GM19395 (cell line): ENCODE measurements around the gene TMEM183A.
"Not testable (repeated sequence)": the region's sequence is repeated elsewhere in the genome, so short reads cannot be mapped to it uniquely, and the experiment has no call there.

Experiments used
- ATAC-seq: cut with Tn5 transposase; IDR thresholded peaks from one replicate; pipeline ENCODE4 v1.9.1; 2021; ENCODE audit warnings: mild to moderate bottlenecking, moderate library complexity; ENCODE audit not compliant: unreplicated experiment

The TMEM183A gene

GRCh38 chr1:203006948-203007871, at the start of gene TMEM183A:
TSS of gene TMEM183A (plus strand) at chr1:203007374. CDS start at chr1:203007466, 92 bp downstream.
- ATAC-seq, result peak; percentile 90

- peak; percentile 95 for ATAC-seq
Measured at GRCh38 chr1:202957733-202958543, 49.2 kb upstream of the TMEM183A start, which contains the start of gene ADIPOR1. TSS of gene ADIPOR1 (minus strand) at chr1:202958312. CDS start at chr1:202951070, 7,242 bp downstream.

GRCh38 chr1:202958544-202959275, 48.5 kb upstream of the TMEM183A start:
- peak; percentile 18 for ATAC-seq

- ATAC-seq, result no peak
Measured at GRCh38 chr1:202959276-202959620, 47.9 kb upstream of the TMEM183A start.

GRCh38 chr1:202961220-202961880, 45.8 kb upstream of the TMEM183A start:
- no peak for ATAC-seq

- ATAC-seq, result no peak
Measured at GRCh38 chr1:202964791-202965410, 42.3 kb upstream of the TMEM183A start.

- no peak for ATAC-seq
Measured at GRCh38 chr1:202965422-202965821, 41.8 kb upstream of the TMEM183A start.

- no peak for ATAC-seq
Measured at GRCh38 chr1:202966006-202966898, 40.9 kb upstream of the TMEM183A start.

- peak; percentile 35 for ATAC-seq
Measured at GRCh38 chr1:202967684-202968281, 39.4 kb upstream of the TMEM183A start.

- no peak for ATAC-seq
Measured at GRCh38 chr1:202968351-202968750, 38.8 kb upstream of the TMEM183A start.

GRCh38 chr1:202968895-202969295, 38.3 kb upstream of the TMEM183A start:
- ATAC-seq, result peak; percentile 68

GRCh38 chr1:202972046-202972445, 35.1 kb upstream of the TMEM183A start:
- no peak for ATAC-seq

- ATAC-seq, result no peak
Measured at GRCh38 chr1:202974856-202975255, 32.3 kb upstream of the TMEM183A start.

GRCh38 chr1:202976633-202977032, 30.5 kb upstream of the TMEM183A start:
- ATAC-seq, result no peak

- ATAC-seq, result no peak
Measured at GRCh38 chr1:202979459-202979858, 27.7 kb upstream of the TMEM183A start.

- no peak for ATAC-seq
Measured at GRCh38 chr1:202981939-202982338, 25.2 kb upstream of the TMEM183A start.

GRCh38 chr1:202982715-202983430, 24.3 kb upstream of the TMEM183A start:
- ATAC-seq, result no peak

GRCh38 chr1:202986120-202986519, 21.1 kb upstream of the TMEM183A start:
- not testable (repeated sequence) for ATAC-seq
